22Rv1 (cell line): ENCODE measurements around the gene TTC33.

ENCODE experiments used
- CTCF ChIP-seq: fragments of 450-650 bp; IDR thresholded peaks from 2 replicates; pipeline ENCODE4 v1.5.1; 2017; ENCODE audit warnings: mild to moderate bottlenecking
- ZFX ChIP-seq: fragments of 450-650 bp; IDR thresholded peaks from 2 replicates; pipeline ENCODE4 v1.6.1; 2017; ENCODE audit warnings: antibody characterized with exemption, borderline replicate concordance

DNA sequence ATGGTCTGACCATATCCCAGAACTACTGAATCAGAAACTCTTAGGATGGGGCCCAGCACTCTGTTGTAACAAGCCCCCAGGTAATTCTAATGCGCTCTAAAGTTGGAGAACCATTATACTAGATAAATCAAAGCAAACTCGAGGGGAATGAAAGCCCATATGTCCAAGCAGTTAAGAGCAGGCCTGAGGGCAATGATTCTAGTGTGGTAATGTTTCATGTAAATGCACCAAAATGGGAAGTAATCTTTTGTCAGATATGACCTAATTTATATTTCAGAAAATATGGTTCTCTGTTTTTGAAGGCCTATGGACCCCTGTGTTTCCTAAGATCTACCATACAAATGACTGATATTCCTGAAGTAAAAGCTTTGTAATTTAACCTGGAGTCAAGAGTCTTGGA lies 184.0 kb downstream of the TTC33 start:
- TF ChIP-seq CTCF: no peak
- TF ChIP-seq ZFX: no peak
